Measurements from ENCODE around the gene PRR5L.

Gene PRR5L

DNA sequence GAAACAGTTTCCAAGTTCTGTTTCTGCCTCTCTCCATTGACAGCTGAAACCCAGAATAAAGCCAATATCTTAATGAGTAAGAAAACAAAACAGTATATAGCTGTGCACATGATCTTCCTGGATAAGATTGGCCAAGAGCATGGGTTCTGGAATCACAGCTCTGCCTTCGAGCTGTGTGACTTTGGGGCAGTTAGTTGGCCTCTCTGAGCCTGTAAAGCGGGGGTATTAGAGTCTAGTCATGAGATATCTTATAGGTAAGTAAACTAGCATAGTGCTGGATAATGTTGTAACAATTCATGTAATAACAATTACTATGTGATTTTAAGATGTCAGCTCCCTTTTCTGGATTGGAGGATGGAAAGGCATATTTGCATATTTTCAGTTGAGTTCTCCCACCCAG lies 140.5 kb downstream of the PRR5L start:
- no peak overlapping the region for H3K4me3 ChIP-seq (ENCODE audit: low read length)
- TF ChIP-seq ZNF274 (IDR thresholded peaks at IDR 0.05; ENCODE audit: low read depth, low read length), result no peak

DNA sequence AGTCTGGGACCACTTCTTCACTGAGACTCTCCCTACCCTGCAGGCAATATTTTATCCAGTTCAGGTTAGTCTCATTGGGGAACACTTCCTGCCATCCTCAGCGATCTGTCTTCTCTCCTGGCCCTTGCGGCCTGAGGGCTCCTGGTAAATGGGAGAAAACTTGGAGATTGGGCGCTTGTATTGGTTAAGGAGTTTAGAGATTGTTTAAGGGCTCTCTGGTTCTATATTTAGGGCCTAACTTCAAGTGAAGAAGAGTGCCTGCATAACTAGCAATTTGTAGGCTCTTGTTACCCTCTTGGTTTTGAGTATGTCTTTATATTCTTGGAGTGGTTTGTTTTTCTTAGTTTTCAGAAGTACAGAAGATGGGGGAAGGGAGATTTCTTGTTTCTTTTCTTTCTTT lies 141.3 kb downstream of the PRR5L start:
- no peak for TF ChIP-seq ZNF274 (IDR thresholded peaks at IDR 0.05; ENCODE audit: low read depth, low read length)
- no peak overlapping the region for H3K4me3 ChIP-seq (ENCODE audit: low read length)

DNA sequence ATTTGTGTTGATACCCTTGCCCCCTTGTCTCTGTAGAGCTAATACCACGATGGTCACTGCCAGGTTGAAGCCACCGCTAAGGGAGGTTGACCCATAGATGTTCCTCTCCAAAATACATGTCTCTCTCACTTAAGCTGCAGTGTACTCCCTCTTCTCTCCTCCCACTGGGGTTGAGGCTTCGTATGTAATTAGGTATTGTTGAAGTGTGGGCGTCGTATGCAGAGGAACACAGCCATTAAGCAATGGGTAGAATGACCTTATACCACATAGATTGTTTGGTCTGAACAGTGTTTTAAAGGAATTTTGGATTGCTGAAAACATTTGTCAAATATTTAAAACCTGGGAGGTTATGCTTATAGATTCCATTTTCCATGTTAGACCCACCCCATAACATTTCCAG lies 142.0 kb downstream of the PRR5L start:
- no peak overlapping the region for H3K4me3 ChIP-seq (ENCODE audit: low read length)
- no peak for TF ChIP-seq ZNF274 (IDR thresholded peaks at IDR 0.05; ENCODE audit: low read depth, low read length)

DNA sequence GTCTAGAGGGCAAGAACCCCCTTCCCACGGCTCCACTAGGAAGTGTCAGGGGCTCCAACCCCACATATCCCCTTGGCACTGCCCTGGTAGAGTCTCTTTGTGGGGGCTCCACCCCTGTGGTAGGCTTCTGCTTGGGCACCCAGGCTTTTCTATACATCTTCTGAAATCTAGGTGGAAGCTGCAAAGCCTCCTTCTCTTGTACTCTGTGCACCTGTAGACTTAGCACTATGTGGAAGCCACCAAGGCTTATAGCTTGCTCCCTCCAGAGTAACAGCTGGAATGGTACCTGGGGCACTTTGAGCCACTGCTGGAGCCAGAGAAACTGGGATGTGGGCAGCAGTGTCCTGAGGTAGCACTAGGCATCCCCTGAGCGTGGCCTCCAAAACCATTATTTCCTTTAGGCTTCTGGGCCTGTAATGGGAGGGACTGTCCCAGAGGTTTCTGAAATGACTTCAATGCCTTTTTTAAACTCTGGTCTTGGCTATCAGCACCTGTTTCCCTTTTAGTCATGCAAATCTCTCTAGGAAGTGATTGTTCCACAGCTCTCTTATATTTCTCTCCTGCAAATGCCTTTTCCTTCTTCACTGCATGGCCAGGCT lies 145.6 kb downstream of the PRR5L start:
- H3K4me3 ChIP-seq (ENCODE audit: low read length), result no peak overlapping the region
- no peak for TF ChIP-seq ZNF274 (IDR thresholded peaks at IDR 0.05; ENCODE audit: low read depth, low read length)

DNA sequence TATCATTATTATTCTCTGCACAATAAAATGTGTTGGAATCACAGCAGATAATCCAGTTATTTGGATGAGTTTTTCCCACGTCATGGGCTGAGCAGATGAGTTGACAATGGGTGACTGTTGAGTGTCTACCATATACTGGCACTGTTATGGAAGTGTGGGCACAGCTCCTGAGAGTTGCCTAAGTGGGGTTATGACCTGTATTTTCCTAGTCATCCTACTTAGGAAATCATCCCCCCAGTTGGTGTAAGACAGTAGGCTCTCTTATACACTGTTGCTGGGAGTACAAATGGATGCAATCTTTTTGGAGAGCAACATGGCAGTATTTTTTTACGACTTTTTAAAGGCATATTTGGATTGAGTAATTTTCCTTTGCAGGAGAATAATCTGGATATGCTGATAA lies 147.6 kb downstream of the PRR5L start:
- no peak for TF ChIP-seq ZNF274 (IDR thresholded peaks at IDR 0.05; ENCODE audit: low read depth, low read length)
- no peak overlapping the region for H3K4me3 ChIP-seq (ENCODE audit: low read length)

DNA sequence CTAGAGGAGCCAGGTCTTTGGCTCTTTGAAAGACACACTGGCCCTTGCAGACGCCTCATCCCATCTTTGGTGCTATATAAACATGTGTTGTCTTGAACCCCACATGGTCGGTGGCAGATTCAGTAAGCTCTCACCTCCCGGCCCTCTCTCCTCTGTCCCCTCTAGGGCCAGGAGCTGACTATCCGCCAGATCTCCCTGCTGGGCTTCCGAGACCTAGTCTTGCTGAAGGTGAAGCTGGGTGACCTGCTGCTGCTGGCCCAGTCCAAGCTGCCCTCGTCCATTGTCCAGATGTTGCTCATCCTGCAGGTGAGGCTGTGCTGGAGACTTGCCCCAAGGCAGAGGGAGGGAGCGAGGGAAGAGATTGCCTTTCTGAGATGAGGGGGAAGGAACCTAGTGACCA lies 150.0 kb downstream of the PRR5L start:
- H3K4me3 ChIP-seq (ENCODE audit: low read length), result no peak overlapping the region
- no peak for TF ChIP-seq ZNF274 (IDR thresholded peaks at IDR 0.05; ENCODE audit: low read depth, low read length)

DNA sequence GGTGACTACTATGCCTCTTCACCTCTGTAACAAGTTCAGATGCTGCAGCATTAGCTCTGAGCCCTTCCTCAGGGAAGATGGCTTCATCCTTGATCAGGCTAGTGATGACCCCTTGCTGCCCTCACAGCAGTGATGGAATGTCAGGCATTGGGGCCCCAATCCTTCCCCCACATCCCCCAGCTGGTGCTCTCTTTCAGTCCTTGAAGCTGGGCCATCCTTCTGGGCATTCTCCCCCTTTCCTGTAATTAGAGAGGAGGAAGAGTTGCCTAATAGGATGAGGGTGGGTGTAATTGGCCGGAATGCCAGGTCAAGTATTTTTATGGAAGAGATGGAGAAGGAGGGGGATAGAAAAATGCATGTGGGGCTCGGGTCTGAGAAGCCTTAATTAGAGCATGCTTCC lies 151.4 kb downstream of the PRR5L start:
- no peak for TF ChIP-seq ZNF274 (IDR thresholded peaks at IDR 0.05; ENCODE audit: low read depth, low read length)
- no peak overlapping the region for H3K4me3 ChIP-seq (ENCODE audit: low read length)

DNA sequence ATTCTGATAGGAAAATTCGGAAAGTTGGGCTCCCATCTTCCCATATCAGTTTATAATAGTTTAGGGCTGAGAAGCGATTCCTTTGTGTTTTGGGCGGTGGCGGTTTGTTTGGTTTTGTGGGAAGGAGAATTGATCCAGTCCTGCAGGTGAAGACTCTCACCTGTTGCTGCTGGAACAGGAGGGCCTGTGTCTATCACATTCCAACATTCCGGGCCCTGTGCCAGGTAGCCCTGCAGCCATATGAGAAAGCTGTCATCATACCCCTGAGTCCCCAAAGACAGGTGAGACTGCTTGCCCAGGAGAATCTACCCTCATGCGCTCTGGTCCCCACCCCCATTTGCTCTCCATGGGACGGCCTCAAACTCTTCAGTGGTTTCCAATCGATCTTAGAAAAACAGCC lies 151.9 kb downstream of the PRR5L start:
- H3K4me3 ChIP-seq (ENCODE audit: low read length), result no peak overlapping the region
- no peak for TF ChIP-seq ZNF274 (IDR thresholded peaks at IDR 0.05; ENCODE audit: low read depth, low read length)

DNA sequence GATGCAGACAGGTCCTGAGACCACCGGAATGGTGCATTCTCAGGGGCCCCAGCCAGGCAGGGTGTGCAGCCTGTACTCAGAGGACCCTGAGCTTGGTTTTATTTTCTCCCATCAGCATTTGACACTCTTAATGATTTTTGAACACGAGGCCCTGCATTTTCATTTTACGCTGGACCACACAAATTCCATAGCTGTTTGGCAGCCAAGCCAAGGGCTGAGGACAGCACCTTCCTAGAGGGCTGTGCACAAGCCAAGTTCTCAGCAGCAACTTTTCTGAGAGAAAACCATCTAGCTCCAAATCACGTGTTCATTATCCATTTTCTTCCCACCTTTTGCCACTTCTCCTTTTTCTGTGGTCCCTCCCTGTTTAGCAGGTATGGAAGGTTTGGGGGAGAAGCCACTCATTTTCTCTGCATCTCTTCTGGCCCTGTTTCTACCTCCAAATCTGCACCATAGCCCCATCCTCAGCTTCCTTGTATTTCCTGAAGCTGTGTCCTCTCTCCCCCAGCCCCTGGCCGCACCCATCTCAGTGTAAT lies 153.5 kb downstream of the PRR5L start:
- no peak for TF ChIP-seq ZNF274 (IDR thresholded peaks at IDR 0.05; ENCODE audit: low read depth, low read length)

DNA sequence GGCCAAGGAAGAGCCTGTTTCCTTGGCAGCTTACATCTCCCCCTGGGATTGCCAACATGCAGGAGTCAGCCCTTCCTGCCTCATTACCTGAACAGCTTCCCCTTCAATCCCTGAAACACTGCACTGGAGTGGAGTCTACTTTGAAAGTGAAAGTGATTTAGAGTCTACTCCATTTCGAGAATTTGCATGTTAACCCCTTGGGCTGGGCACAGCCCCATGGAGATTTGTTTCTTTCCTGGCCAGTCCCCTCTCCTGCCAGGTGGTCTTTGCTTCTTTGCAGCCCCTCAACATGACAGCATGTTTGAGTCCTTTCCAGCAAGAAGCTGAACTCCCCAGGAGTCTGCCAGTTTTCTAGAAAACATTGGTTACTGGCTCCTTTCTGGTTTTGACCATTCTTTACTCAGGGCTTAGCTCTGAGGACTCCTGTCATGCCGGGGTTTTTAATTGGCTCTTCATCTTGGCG lies 154.1 kb downstream of the PRR5L start:
- no peak overlapping the region; the same call in 1 of the 2 replicates for H3K4me3 ChIP-seq (ENCODE audit: low read length)
- TF ChIP-seq ZNF274 (IDR thresholded peaks at IDR 0.05; ENCODE audit: low read depth, low read length), result no peak

More for the DNA sequence above, 153.5 kb downstream of the PRR5L start:
- H3K4me3 ChIP-seq (ENCODE audit: low read length), result no peak overlapping the region; the same call in 1 of the 2 replicates

DNA sequence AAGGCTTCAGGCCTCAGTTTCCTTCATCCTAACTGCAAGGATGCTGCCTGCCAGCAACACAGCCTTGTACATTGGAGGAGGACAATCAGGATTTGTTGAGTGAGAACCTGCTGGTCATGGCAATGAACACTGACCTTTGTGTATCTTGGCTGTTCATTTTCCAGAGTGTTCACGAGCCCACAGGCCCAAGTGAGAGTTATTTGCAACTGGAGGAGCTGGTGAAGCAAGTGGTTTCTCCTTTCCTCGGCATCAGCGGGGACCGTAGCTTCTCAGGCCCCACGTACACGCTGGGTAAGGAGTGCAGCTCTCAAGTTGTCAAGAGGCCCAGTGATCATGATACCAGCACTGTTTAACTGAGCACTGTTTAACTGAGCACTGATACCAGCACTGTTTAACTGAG lies 155.0 kb downstream of the PRR5L start:
- H3K4me3 ChIP-seq (ENCODE audit: low read length), result no peak overlapping the region
- no peak for TF ChIP-seq ZNF274 (IDR thresholded peaks at IDR 0.05; ENCODE audit: low read depth, low read length)

DNA sequence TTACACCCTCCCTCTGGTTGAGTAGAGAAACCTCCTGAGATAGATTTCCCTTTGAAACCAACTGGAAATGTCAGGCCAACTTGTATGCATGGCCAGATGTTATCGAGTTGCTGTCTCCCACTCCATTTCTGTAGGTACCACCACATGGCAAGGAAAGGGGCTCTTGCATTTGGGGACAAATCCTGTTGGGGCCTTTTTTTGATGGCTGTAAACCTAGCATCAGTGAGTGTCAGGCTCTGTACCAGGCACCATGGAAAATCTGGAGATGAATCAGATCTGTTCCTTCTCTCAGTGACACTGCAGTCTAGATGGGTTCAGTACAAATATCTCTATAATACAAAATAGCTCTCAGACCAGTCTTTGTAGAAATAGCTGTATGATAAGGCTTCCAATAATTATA lies 155.6 kb downstream of the PRR5L start:
- no peak for TF ChIP-seq ZNF274 (IDR thresholded peaks at IDR 0.05; ENCODE audit: low read depth, low read length)
- H3K4me3 ChIP-seq (ENCODE audit: low read length), result no peak overlapping the region

DNA sequence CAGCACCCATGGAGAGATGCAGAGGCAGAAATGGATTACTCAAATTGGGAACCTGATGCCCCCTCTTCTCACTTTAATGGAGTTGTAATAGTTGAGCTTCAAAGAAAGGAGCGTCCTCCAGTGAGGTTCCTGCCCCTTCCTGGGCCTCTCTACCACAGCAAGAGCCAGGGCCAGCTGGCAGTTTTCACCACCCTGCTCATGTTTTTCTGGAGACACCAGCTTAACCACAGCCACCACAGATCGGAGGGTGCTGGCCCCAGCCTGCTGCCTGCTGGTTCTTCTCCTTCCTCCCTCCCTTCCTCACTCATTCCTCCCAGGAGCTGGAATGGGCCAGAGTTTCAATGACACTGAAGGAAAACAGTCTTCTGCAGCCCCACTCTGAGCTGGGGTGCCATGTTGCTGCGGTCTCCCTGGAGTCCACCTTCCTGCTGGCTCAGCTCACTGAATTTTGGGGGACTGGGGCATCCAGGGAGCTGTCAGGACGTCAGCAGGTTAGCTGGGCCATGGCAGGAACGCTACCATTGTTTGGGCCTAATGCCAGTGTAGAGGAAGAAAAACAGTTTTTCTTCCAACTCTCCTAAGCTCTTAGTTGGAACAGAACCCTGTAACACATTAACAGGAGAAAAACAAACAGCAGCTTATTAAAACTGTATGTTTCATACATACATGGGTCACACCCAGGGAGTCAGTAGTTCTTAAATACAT lies 156.3 kb downstream of the PRR5L start:
- no peak for TF ChIP-seq ZNF274 (IDR thresholded peaks at IDR 0.05; ENCODE audit: low read depth, low read length)
- H3K4me3 ChIP-seq (ENCODE audit: low read length), result no peak overlapping the region

DNA sequence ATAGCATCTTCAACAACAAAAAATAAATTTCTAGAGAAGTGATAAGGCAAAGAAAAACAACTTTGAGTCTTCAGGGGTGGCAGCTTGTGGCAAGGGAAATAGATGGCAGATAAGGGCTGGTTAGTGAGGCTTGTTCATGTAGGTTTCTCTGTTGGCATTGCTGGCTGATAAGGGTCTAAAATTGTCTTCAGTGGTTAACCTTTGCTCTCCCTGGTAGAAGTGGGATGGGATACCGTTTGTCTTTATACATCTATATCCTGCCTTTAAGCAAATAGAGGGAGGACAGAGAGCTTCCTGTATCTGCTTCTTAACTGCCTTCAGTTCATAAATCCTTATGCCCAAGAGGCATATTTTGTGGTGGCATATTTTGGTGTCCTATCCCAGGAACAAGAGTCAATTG lies 156.9 kb downstream of the PRR5L start:
- TF ChIP-seq ZNF274 (IDR thresholded peaks at IDR 0.05; ENCODE audit: low read depth, low read length), result no peak
- H3K4me3 ChIP-seq (ENCODE audit: low read length), result no peak overlapping the region

DNA sequence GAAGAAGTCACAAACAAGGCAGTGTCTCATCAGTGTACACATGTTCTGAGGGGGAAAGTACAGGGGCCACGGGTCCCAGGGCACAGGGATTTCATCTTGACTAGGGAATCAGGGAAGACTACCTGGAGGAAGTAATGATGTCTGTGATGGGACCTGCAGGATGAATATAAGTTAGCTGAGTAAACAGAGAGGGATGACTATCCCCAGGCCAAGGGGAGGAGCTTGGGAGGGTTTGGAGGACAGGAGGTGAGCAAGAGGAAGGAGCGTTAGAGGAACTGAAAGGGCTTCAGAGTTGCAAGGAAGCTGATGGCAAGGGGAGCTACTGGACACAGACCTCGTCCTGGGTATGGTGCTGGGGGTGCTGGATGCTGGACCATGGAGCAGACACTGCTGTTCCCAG lies 157.6 kb downstream of the PRR5L start:
- no peak overlapping the region for H3K4me3 ChIP-seq (ENCODE audit: low read length)
- TF ChIP-seq ZNF274 (IDR thresholded peaks at IDR 0.05; ENCODE audit: low read depth, low read length), result no peak
